Gastroesophageal sphincter (tissue), 4 donors: ENCODE results near the gene GPR137B. TPM values are rescaled to one million over a fixed set of nuclear protein-coding genes. Genes with fewer than 3 reads are reported as not detected.

Experiments
- ATAC-seq: fragments of 150-250 bp; one replicate; pipeline ENCODE4 v1.9.1; 2016; ENCODE audit warnings: mild to moderate bottlenecking, moderate library complexity
- H3K27ac ChIP-seq, 4 donors: fragments of 200-600 bp; sonication (generic) in 3 of 4; 1 replicate in 3 of 4; 2 replicates in 1 of 4; pipeline ENCODE4 v1.5.1; 2016 to 2019
- H3K27me3 ChIP-seq: fragments of 200-600 bp; sonication (generic); one replicate; pipeline ENCODE4 v1.5.1; 2019
- H3K36me3 ChIP-seq, 2 donors: fragments of 200-600 bp; sonication (generic); one replicate each; pipeline ENCODE4 v1.5.1; 2019; ENCODE audit warnings: control low read depth in 1 of 2
- H3K4me1 ChIP-seq, 3 donors: fragments of 200-600 bp; sonication (generic); 1 replicate in 2 of 3; 2 replicates in 1 of 3; pipeline ENCODE4 v1.5.1; 2016 to 2019; ENCODE audit warnings: control low read depth in 2 of 3
- H3K4me3 ChIP-seq, 2 donors: fragments of 200-600 bp; sonication (generic); one replicate each; pipeline ENCODE4 v1.5.1; 2019; ENCODE audit warnings: mild to moderate bottlenecking in 1 of 2, moderate library complexity in 1 of 2
- H3K9me3 ChIP-seq, 3 donors: fragments of 200-600 bp; sonication (generic); one replicate each; pipeline ENCODE4 v1.5.1; 2017 to 2019; ENCODE audit warnings: control low read depth in 2 of 3
- EP300 ChIP-seq: sonication (generic); formaldehyde crosslinking; IDR thresholded peaks from one replicate; pipeline ENCODE4 v1.6.1; 2017; ENCODE audit warnings: antibody characterized with exemption, mild to moderate bottlenecking
- POLR2A ChIP-seq, 2 donors: fragments of 450-650 bp; IDR thresholded peaks; one replicate each; pipeline ENCODE4 v1.6.1; 2017; ENCODE audit warnings: antibody characterized with exemption in 2 of 2, mild to moderate bottlenecking in 2 of 2, moderate library complexity in 1 of 2
- POLR2AphosphoS5 ChIP-seq: sonication (generic); formaldehyde crosslinking; IDR thresholded peaks from one replicate; pipeline ENCODE4 v1.6.1; 2017; ENCODE audit warnings: antibody characterized with exemption
- WGBS, 2 donors: methylation state at CpG; one replicate each; pipeline ENCODE4 v1.1.5; 2018; ENCODE audit warnings: low coverage in 1 of 2; 5-methylcytosine and 5-hydroxymethylcytosine counted together
- total RNA-seq, 4 donors: library from RNA; depleted of rRNA; stranded (reverse); fragments of >200 nt; gene quantifications; one replicate each; pipeline ENCODE4 v1.1.0, GENCODE V29; 2016
- TF ChIP-seq, protein P1 (sequence below), 4 experiments: fragments of 200-600 bp in 2 of 4; fragments of 450-650 bp in 2 of 4; sonication (generic) in 1 of 4; IDR thresholded peaks; one replicate each; pipeline ENCODE4 v1.5.1; 2017 to 2019; ENCODE audit warnings: antibody characterized with exemption in 4 of 4, mild to moderate bottlenecking in 2 of 4, moderate library complexity in 2 of 4

Gene GPR137B
- total RNA-seq, 4 donors from 2014 or later, result 11.4 to 17.7 (median 14.1) TPM

DNA sequence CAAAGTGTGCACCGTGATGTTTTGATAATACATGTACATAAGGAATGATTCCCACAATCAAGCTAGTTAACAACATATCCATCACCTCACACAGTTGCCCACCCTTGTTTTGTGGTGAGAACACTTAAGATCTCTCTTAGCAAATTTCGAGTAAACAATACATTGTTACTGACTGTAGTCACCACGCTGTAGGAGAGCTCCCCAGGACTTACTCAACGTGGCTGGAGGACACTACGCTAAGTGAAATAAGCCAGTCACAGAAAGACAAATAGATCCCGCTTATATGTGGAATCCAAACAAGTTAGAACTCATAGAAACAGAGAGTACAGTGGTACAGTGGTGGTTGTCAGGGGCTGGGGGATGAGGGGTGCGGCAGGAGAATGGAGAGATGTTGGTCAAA is 24.8 kb downstream of the GPR137B start:
- Histone ChIP-seq H3K27ac (no peak overlapping the region), H3K4me1 (no peaks in the 10 kb centered on the region), H3K36me3 (peaks cover 0 to 7% of the 10 kb centered on the region in 2 donors), H3K27me3 (no peaks in the 10 kb centered on the region), H3K9me3 (peaks cover 0 to 10% (median 0%) of the 10 kb centered on the region in 3 donors), H3K4me3 (no peak overlapping the region)
- TF ChIP-seq POLR2AphosphoS5, result no peak
- TF ChIP-seq EP300, result no peak
- ATAC-seq, result no peak
- 89 to 100% methylated on average over 2 to 7 of the region's 7 CpGs for WGBS, 2 donors

DNA sequence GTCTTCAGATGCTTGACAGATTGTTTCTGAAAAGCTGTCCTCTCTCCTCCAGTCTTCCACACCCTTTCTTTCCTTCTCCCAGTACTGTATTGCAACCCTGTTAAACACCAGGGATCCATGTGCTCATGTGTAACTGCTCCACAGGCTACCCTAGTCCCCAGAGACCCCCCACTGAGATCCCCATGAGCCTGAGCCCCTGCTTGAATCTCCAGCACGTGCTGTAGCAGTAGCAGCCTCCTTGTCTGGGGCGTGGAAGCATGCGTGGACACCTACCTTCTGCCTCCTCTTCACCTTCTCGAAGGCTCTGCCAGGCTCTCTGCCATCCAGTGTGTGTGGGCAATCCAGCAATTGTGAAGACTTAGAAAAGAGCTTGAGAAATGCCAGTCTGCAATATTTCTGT is 25.2 kb downstream of the GPR137B start:
- Histone ChIP-seq H3K4me1 (no peaks in the 10 kb centered on the region), H3K9me3 (peaks cover 0 to 6% (median 0%) of the 10 kb centered on the region in 3 donors), H3K27ac (no peak overlapping the region), H3K4me3 (no peak overlapping the region), H3K36me3 (peaks cover 0 to 7% of the 10 kb centered on the region in 2 donors), H3K27me3 (no peaks in the 10 kb centered on the region)
- TF ChIP-seq EP300, result no peak
- 92% methylated on average over 2 of the region's 4 CpGs; no CpG with 5 or more reads in 1 of the 2 donors for WGBS, 2 donors
- no peak for ATAC-seq

DNA sequence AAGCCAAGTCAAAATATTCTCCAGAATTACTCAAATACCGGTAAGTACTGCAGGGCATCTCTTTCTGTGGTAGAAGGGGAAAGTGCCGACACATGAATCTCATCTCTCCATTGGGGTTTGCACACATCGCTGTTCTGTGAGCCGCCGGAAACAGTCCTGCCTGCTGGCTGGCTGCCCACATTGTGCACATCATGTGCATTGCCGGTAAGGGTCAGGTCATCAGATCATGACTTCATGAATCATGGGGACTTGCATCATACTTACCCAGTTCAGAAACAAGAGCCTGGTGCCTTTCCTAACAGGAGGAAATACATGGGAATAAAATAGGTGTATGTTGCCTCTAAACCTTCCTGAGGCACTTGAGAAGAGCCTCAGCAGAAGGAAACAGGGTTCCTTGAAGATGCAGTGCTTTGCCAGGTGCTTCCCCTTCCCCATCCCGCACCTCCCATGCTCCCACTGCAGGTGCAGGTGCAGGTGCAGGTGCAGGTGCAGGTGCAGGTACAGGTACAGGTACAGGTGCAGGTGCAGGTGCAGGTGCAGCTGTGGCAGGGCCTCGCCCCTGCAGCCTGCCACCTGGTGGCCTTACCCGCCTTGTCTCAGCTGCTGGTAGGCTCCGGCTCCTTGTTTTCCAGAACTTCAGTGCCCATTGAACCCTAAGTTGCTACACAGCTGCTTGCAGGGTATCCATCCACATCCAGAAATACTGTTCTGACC is 26.5 kb downstream of the GPR137B start:
- Histone ChIP-seq H3K4me3 (no peak overlapping the region), H3K27ac (no peak overlapping the region), H3K4me1 (no peaks in the 10 kb centered on the region), H3K36me3 (peaks cover 0 to 3% of the 10 kb centered on the region in 2 donors), H3K27me3 (no peaks in the 10 kb centered on the region), H3K9me3 (no peaks in the 10 kb centered on the region)
- 60 to 75% methylated on average over 2 to 3 of the region's 10 CpGs for WGBS, 2 donors
- no peak for ATAC-seq
- TF ChIP-seq, protein P1, sequence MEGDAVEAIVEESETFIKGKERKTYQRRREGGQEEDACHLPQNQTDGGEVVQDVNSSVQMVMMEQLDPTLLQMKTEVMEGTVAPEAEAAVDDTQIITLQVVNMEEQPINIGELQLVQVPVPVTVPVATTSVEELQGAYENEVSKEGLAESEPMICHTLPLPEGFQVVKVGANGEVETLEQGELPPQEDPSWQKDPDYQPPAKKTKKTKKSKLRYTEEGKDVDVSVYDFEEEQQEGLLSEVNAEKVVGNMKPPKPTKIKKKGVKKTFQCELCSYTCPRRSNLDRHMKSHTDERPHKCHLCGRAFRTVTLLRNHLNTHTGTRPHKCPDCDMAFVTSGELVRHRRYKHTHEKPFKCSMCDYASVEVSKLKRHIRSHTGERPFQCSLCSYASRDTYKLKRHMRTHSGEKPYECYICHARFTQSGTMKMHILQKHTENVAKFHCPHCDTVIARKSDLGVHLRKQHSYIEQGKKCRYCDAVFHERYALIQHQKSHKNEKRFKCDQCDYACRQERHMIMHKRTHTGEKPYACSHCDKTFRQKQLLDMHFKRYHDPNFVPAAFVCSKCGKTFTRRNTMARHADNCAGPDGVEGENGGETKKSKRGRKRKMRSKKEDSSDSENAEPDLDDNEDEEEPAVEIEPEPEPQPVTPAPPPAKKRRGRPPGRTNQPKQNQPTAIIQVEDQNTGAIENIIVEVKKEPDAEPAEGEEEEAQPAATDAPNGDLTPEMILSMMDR (IDR thresholded peaks at IDR 0.05), result no peak
- TF ChIP-seq POLR2A (IDR thresholded peaks at IDR 0.05) (no peak), POLR2AphosphoS5 (peak; percentile 37), EP300 (no peak)

DNA sequence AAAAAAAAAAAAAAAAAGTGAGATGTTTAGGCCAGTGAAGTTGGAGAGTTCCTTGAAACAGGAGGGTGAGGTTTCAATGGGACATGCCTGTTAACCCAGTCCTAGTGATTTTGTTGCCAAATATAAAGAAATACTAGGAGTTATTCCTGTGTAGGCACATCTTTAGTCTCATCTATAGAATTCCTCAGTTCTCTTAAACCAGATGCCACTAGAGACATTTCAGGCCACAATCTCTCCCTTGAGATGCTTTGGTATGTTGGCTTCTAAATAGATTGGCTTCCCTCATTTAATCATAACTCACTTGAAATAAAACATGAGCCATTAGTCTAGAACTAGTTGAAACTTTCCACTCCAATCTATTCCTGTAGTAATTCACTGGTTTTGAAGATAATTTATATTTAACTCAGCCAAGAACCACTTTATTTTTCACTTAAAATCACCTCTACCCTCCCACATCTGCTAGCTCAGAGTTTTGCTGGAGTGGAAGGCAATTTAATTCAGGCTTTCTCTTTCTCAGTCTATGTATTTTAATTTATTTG is 29.8 kb downstream of the GPR137B start:
- Histone ChIP-seq H3K4me3 (no peak overlapping the region), H3K27me3 (no peaks in the 10 kb centered on the region), H3K4me1 (no peaks in the 10 kb centered on the region), H3K36me3 (no peaks in the 10 kb centered on the region), H3K9me3 (no peaks in the 10 kb centered on the region), H3K27ac (no peak overlapping the region)
- TF ChIP-seq EP300, result no peak
- no peak for TF ChIP-seq POLR2A (IDR thresholded peaks at IDR 0.05)
- no peak for TF ChIP-seq POLR2AphosphoS5
- TF ChIP-seq, protein P1 (IDR thresholded peaks at IDR 0.05), result no peak
- ATAC-seq, result no peak

DNA sequence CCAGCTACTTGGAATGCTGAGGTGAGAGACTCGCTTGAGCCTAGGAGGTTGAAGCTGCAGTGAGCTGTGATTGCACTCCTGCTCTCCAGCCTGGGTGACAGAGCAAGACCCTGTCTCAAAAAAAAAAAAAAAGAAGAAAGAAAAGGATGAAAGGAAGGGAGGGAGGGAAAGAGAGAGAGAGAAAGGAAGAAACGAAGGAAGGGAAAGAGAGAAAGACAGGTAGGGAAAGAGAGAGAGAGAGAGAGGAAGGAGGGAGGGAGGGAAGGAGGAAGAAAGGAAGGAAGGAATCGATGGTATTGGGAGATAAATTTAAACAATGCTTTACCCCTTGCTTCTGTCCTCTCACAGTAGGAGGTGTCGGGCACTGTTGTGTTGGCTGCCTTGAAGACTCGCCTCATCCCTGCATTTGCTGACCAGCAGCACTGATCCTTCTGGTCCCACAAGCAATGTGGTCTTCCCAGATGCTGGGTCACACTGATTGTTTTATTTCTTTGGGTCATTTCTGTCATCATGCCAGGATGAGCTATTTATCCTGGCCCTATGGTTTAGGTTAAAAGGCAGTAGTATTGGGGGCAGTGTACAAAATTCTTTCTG is 30.9 kb downstream of the GPR137B start:
- Histone ChIP-seq H3K9me3 (no peaks in the 10 kb centered on the region), H3K36me3 (no peaks in the 10 kb centered on the region), H3K27ac (no peak overlapping the region), H3K27me3 (no peaks in the 10 kb centered on the region), H3K4me1 (no peaks in the 10 kb centered on the region), H3K4me3 (no peak overlapping the region)
- TF ChIP-seq POLR2AphosphoS5 (no peak), EP300 (no peak), POLR2A (IDR thresholded peaks at IDR 0.05) (no peak)
- TF ChIP-seq, protein P1 (IDR thresholded peaks at IDR 0.05), result no peak
- no peak for ATAC-seq
- WGBS, 2 donors, result 83 to 100% methylated on average over 2 to 4 of the region's 5 CpGs
